HepG2 (cell line): Measurements from ENCODE around the gene TXN2. TPM values are rescaled to one million over a fixed set of nuclear protein-coding genes. Genes with fewer than 3 reads are reported as not detected.

Experiments
- CHCHD3 ChIP-seq: sonication (generic); formaldehyde crosslinking; IDR thresholded peaks from 2 replicates; pipeline ENCODE4 v1.8.0; 2022; ENCODE audit warnings: mild to moderate bottlenecking, missing genetic modification reagents, moderate library complexity
- CREBL2 ChIP-seq: sonication (generic); formaldehyde crosslinking; IDR thresholded peaks from 2 replicates; pipeline ENCODE4 v1.8.1; 2023; ENCODE audit warnings: missing genetic modification reagents, mild to moderate bottlenecking, borderline replicate concordance
- DPF2 ChIP-seq: sonication (generic); formaldehyde crosslinking; IDR thresholded peaks from 2 replicates; pipeline ENCODE4 v1.4.0; 2020; ENCODE audit warnings: mild to moderate bottlenecking, low read depth, missing genetic modification reagents, borderline replicate concordance
- FIP1L1 ChIP-seq: fragments of 200-400 bp; formaldehyde crosslinking; IDR thresholded peaks from 2 replicates; pipeline ENCODE4 v1.6.1; 2018; ENCODE audit warnings: low read depth, mild to moderate bottlenecking, low read length, moderate library complexity, borderline replicate concordance; ENCODE audit not compliant: insufficient read depth
- HMG20B ChIP-seq: conservative IDR thresholded peaks from 2 replicates; pipeline ENCODE4 v1.6.1; 2016; ENCODE audit warnings: missing genetic modification reagents, missing compliant biosample characterization
- KLF6 ChIP-seq: IDR thresholded peaks from 2 replicates; pipeline ENCODE4 v1.8.0; 2016; ENCODE audit warnings: missing biosample characterization, missing genetic modification reagents
- MXI1 ChIP-seq: IDR thresholded peaks from 3 replicates; pipeline ENCODE4 v1.6.1; 2012; ENCODE audit warnings: low read depth, low read length, inconsistent platforms, borderline replicate concordance
- PAF1 ChIP-seq: IDR thresholded peaks from 2 replicates; pipeline ENCODE4 v1.6.1; 2016; ENCODE audit warnings: missing genetic modification reagents, missing compliant biosample characterization
- SALL2 ChIP-seq: sonication (generic); formaldehyde crosslinking; IDR thresholded peaks from 2 replicates; pipeline ENCODE4 v1.8.1; 2023; ENCODE audit warnings: mild to moderate bottlenecking, missing genetic modification reagents, inconsistent platforms
- SNAPC4 ChIP-seq: sonication (generic); formaldehyde crosslinking; IDR thresholded peaks from 2 replicates; pipeline ENCODE4 v1.4.0; 2020; ENCODE audit warnings: mild to moderate bottlenecking, missing genetic modification reagents
- THAP9 ChIP-seq: sonication (generic); formaldehyde crosslinking; IDR thresholded peaks from 2 replicates; pipeline ENCODE4; 2020; ENCODE audit warnings: missing genetic modification reagents, mild to moderate bottlenecking, borderline replicate concordance
- ZBTB8A ChIP-seq: sonication (generic); formaldehyde crosslinking; IDR thresholded peaks from 2 replicates; pipeline ENCODE4 v1.4.0; 2020; ENCODE audit warnings: mild to moderate bottlenecking, low read depth, missing genetic modification reagents, borderline replicate concordance
- ZFP1 ChIP-seq: IDR thresholded peaks from 2 replicates; pipeline ENCODE4 v1.6.1; 2016
- ZNF230 ChIP-seq: sonication (generic); formaldehyde crosslinking; IDR thresholded peaks from 2 replicates; pipeline ENCODE4 v1.4.0; 2020; ENCODE audit warnings: mild to moderate bottlenecking, missing genetic modification reagents
- ZNF280B ChIP-seq: sonication (generic); formaldehyde crosslinking; IDR thresholded peaks from 2 replicates; pipeline ENCODE4 v1.5.0; 2020; ENCODE audit warnings: missing genetic modification reagents, mild to moderate bottlenecking, borderline replicate concordance
- ZNF558 ChIP-seq: sonication (generic); formaldehyde crosslinking; IDR thresholded peaks from 2 replicates; pipeline ENCODE4 v1.9.0; 2022; ENCODE audit warnings: mild to moderate bottlenecking, missing genetic modification reagents, borderline replicate concordance
- ZNF746 ChIP-seq: sonication (generic); formaldehyde crosslinking; IDR thresholded peaks from 2 replicates; pipeline ENCODE4 v1.8.0; 2022; ENCODE audit warnings: mild to moderate bottlenecking, missing genetic modification reagents
- ZNF850 ChIP-seq: sonication (generic); formaldehyde crosslinking; conservative IDR thresholded peaks from 2 replicates; pipeline ENCODE4 v1.9.0; 2021; ENCODE audit warnings: mild to moderate bottlenecking, missing genetic modification reagents
- ZSCAN22 ChIP-seq: sonication (generic); formaldehyde crosslinking; IDR thresholded peaks from 2 replicates; pipeline ENCODE4 v1.4.0; 2020; ENCODE audit warnings: mild to moderate bottlenecking, missing genetic modification reagents
- polyA plus RNA-seq, 8 experiments: library from polyadenylated mRNA; depleted of rRNA in 3 of 8; stranded (reverse) in 7 of 8; unstranded in 1 of 8; fragments of >200 nt; fragmentation: Illumina TruSeq in 4 of 8; extraction: Trizol in 4 of 8; gene quantifications; 2 replicates each; pipeline versions ENCODE4 v1.2.1 to v1.2.3, GENCODE V29; 2011 to 2016; ENCODE audit warnings: low read depth in 4 of 8, missing spikeins in 1 of 8, mixed read lengths in 1 of 8; ENCODE audit not compliant: insufficient read depth in 1 of 8
- total RNA-seq, 5 experiments: library from RNA; depleted of rRNA; stranded (reverse); fragments of >200 nt; fragmentation: Illumina TruSeq; extraction: Trizol; gene quantifications; 2 replicates each; pipeline ENCODE4 v1.2.3, GENCODE V29; 2016; ENCODE audit warnings: low read depth in 1 of 5

The TXN2 gene
- total and polyA plus RNA-seq, 2 of the 13 experiments (the other 11 are each of a cell fraction or from before 2014, with no cell fraction given), result 41.4 to 109 TPM

GRCh38 chr22:36433318-36434231 is 47.9 kb downstream of the TXN2 start (continued):
- TF ChIP-seq THAP9 (CRISPR knock-in tag) (no peak), ZNF230 (no peak), ZSCAN22 (CRISPR knock-in tag) (peak; percentile 61; the same call in 1 of the 2 replicates), SNAPC4 (CRISPR knock-in tag) (no peak), SALL2 (CRISPR knock-in tag) (no peak), MXI1 (peak; percentile 19; the same call in 1 of the 3 replicates), ZBTB8A (CRISPR knock-in tag) (no peak), KLF6 (peak; percentile 69; the same call in 1 of the 2 replicates), HMG20B (CRISPR knock-in tag) (0 out of 2 replicates have a peak, but pooled peaks have one; percentile 29), DPF2 (CRISPR knock-in tag) (peak; percentile 94), PAF1 (CRISPR knock-in tag) (no peak), ZNF558 (CRISPR knock-in tag) (no peak; the same call in 1 of the 2 replicates), ZNF280B (CRISPR knock-in tag) (0 out of 2 replicates have a peak, but pooled peaks have one; percentile 21), FIP1L1 (no peak), CHCHD3 (CRISPR knock-in tag) (no peak), ZNF850 (CRISPR knock-in tag) (no peak), ZNF746 (peak; percentile 96), CREBL2 (CRISPR knock-in tag) (no peak), ZFP1 (CRISPR knock-in tag) (no peak)
